Islet of Langerhans (tissue), 1 donor: ENCODE measurements around the gene ABHD2.

Experiments used
- FAIRE-seq: peaks from one replicate; lab custom pipeline; 2011; peaks lifted over from hg19 to GRCh38; lab: Jason Lieb, UNC

Gene ABHD2

GRCh38 chr15:89168316-89168833, 80.1 kb downstream of the ABHD2 start:
- no peak for FAIRE-seq

DNA sequence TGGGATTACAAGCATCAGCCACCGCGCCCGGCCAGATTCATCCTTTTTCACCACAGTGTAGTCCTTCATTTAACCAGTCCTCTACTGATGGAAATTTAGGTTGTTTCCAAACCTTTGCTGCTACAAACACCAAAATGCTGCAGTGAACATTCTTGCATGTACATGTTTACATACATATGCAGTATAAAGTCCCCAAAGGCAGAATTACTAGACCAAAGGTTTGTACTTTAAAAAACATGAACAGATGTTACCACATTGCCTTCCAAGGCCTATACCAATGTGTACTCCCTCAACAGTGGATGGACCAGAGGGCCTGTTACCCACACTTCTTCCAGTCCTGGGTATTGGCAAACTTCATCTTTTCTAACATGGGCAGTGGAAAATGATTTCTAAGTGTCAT, 82.1 kb downstream of the ABHD2 start:
- FAIRE-seq: no peak

DNA sequence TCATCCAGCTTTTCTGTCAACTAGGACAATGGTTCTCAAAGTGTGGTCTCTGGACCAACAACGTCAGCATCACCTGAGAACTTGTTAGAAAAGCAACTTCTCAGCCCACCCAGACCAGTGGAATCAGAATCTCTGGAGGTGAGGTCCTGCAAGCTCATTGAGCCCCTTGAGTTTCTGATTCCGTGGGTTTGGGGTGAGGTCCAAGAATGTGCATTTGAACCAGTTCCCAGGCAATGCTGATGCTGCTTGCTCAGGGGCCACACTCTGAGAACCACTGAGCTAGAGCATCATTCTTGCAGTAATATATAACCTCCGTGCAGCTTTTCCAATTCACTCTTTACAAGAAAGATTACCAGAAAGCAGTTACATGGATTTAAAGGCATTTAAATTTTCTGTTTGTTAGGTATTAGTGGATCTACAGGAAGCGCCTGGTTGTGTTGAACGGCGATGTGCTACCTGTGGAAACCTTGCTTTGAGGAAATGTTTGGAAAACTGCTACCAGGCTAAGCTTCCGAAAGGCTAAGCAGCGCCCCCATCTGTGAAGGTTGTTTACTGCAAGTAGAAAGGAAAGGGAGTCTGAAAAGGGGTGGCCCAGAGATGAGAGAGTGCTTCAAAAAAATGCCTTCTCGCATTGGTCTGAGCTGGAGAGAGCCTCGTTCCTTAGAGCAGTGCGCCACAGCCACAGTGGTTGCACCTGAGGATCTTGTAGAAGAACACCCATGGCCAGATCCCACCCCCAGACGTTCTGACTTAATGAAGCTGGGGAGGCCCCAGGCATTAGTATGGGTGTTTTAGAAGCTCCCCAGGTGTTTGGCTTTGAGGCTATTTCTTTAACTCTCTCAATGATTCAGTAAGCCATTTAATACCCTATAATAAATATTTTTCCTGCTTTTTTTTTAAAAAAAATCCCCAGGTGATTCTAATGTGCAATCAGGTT, 83.1 kb downstream of the ABHD2 start:
- FAIRE-seq: no peak

DNA sequence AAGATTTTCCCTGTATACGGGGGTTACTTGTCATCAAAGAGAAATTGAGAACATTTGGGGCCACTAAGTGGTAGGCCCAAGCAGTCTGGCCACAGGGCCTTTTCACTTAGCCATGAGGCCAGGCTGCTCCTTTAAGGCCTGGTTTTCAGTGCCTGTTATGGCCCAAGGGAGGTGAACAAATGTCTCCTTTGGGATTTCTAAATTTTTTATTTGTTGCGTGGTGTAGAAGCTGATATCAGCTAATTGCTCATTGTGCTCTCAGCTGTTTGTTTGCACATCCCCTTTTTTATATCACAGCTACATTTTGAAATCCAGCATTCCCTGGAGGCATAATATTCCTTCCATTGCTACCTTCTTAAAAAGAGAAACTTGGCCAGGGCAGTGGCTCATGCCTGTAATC, 84.7 kb downstream of the ABHD2 start:
- no peak for FAIRE-seq

- FAIRE-seq: no peak
Measured at GRCh38 chr15:89174476-89174875, 86.2 kb downstream of the ABHD2 start.

- no peak for FAIRE-seq
Measured at GRCh38 chr15:89175617-89176191, 87.4 kb downstream of the ABHD2 start.

DNA sequence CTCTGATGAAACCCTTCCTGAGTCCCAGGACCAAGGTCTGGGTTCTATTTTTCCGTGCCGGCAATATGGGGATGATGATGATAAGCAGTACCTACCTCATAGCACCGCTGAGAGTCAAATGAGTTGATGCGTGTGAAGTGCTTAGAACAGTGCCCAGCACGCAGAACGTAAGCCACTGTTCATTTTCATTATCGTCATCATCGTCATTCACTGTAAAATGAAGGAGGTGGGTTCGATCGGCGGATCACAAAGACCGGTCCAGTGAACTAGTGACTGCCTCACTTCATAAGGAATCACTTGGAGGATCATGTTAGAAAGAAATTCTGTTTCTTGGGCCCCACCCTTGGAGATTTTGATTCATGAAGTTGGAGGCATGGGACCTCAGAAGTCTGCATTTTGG, 88.9 kb downstream of the ABHD2 start:
- no peak for FAIRE-seq

- no peak for FAIRE-seq
Measured at GRCh38 chr15:89177633-89178306, 89.5 kb downstream of the ABHD2 start.

GRCh38 chr15:89178307-89178977, 90.2 kb downstream of the ABHD2 start:
- FAIRE-seq: no peak

DNA sequence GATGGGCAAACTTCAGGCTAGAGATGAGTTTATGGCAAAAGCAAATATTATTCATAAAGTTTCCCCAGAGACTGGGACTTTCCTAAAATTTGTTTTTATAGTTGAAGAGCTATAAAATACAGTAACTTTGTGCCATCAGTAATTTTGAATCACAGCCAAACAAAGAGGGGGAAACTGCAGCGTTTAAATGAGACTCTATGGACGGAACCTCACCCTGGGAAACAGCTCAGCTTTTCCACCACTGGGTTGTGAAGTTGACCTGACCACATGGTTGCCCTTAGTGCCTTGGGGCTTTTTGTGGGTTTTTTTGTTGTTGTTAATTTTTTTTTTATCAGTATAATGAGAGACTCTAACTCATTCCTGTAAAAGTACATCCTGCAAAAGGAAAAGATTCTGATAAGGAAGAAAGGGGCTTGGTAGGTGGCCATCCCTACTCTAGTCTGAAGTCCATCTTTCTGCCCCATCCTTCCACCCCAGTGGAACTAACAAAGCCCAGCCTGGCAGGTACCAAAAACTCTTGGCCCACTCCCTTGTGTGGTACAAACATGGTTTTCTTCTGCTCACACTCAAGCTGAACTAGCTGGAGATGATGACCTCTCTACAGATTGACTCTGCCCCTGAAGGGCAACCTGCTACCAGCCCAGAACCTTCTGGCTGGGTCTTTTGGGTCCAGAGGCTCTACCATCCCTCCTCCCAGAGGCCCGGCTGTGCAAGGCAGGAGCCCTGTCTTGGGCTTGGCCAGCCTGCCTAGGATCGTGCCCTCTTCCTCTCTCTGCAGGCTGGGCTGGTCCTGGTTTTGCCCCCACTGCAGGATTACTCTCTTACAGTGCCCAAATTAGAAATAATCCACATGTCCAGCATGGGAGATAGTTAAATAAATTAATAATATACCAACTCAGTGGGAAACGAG, 92.0 kb downstream of the ABHD2 start:
- no peak for FAIRE-seq

DNA sequence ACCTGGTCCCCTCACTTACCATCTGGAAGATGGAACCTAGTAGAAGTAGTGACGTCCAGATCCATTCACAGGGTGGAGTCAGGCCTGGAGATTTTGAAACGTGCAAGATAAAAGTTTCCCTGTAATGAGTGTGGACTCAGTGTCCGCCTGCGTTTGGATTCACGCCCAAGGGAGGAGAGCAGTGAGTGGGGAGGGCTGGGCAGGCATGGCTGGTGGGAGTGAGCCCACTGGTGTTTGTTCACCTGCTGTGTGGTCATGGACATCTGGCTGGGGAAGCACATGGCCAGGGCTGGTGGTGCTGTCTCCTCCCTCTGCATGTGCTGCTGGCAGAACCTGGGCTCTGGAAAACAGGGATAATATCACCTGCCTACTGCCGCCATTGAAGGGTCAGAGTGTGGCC, 96.1 kb downstream of the ABHD2 start:
- FAIRE-seq: no peak

DNA sequence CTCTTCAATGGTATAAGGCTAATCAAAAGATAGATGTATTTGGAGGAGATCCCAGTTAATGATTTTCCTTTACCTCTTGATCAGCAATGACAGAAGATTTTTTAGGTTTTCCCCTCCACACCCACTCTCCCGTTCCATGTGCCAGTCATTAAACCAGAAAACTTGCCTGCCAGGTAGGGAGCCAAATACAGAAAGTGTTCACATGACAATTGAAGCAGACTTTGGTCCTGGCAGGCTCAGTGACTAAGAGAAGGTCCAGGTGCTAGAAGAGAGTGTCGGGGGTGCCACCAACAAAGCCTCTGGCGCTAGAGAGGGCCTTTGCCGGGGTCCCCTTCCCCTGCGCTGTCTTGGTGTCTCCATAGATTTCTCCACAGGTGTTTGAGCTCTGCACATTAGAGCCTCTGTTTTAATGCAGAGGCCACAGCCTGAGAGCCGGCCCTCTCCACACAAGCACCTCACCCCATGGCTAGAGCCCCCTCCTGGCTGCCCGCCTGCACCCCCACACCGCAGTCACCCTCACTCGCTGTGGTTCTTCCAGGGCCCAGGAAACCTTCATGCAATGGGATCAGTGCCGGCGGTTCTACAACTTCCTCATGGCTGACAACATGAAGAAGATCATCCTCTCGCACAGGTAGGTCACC, 96.8 kb downstream of the ABHD2 start:
- FAIRE-seq: no peak

DNA sequence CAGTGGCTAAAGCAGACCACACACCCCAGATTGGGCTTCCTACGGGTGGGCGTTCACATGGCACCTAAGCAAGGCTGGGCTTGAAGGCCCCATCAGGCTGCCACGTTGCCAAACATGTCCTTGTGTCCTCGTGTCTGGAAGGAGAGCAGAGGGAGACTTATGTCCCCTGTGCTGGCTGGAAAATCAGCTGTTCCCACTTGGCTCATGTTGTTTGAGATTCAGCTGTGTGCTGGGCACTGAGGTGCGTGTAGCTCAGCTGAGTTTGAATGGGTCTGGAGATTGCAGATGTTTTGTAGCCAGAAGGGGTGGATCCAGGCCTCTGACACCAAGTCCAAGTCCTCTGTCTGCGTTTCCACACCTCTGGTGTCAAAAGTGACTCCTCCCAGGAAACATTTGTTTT, 98.5 kb downstream of the ABHD2 start:
- FAIRE-seq: no peak

- no peak for FAIRE-seq
Measured at GRCh38 chr15:89187301-89187985, 99.2 kb downstream of the ABHD2 start.

GRCh38 chr15:89187986-89188514, 99.8 kb downstream of the ABHD2 start:
- FAIRE-seq: no peak

- no peak for FAIRE-seq
Measured at GRCh38 chr15:89192136-89192535, 103.9 kb downstream of the ABHD2 start.

DNA sequence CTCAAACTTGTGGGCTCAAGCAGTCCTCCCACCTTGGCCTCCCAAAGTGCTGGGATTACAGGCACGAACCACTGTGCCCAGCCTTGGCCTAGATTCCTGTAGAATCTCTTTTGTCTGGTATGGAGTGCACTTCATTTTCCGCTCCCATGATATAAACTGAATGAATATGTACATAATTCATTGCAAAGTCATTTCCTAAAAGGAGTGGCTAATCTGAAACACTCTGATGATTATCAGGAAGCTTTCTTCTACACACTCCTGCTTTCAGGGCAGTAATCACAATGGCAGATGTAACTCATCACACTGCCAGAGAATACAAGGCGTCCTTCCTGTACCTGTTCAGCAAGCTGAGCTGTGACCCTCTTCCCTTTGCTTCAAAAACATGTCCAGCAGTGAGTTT, 104.5 kb downstream of the ABHD2 start:
- FAIRE-seq: no peak

- FAIRE-seq: no peak
Measured at GRCh38 chr15:89194608-89195007, 106.4 kb downstream of the ABHD2 start.

- FAIRE-seq: no peak
Measured at GRCh38 chr15:89195836-89196235, 107.6 kb downstream of the ABHD2 start.

GRCh38 chr15:89196241-89196640, 108.0 kb downstream of the ABHD2 start:
- FAIRE-seq: no peak
